Measurements from ENCODE around the gene APOA1.

Gene APOA1

GRCh38 chr11:116837231-116838091, at the start of gene APOA1:
APOA1 (minus strand) TSS chr11:116837622; CDS start chr11:116837387, 235 bp downstream.
- DNase-seq (ENCODE audit: low spot score), result no peak

- DNase-seq (ENCODE audit: low spot score), result no peak
These were observed 48.7 kb upstream of the APOA1 start for GRCh38 chr11:116885951-116886655.

- DNase-seq (ENCODE audit: low spot score), result peak; percentile 35
These were observed 45.0 kb upstream of the APOA1 start for GRCh38 chr11:116882386-116882785.

- DNase-seq (ENCODE audit: low spot score), result no peak
These were observed 43.7 kb upstream of the APOA1 start for GRCh38 chr11:116881143-116881542.

- peak; percentile 58 for DNase-seq (ENCODE audit: low spot score)
These were observed 42.6 kb upstream of the APOA1 start for GRCh38 chr11:116879800-116880625.

GRCh38 chr11:116876656-116877055, 39.2 kb upstream of the APOA1 start:
- no peak for DNase-seq (ENCODE audit: low spot score)

- no peak for DNase-seq (ENCODE audit: low spot score)
These were observed 37.8 kb upstream of the APOA1 start for GRCh38 chr11:116875194-116875593.

- no peak for DNase-seq (ENCODE audit: low spot score)
These were observed 36.8 kb upstream of the APOA1 start for GRCh38 chr11:116874251-116874650.

- no peak for DNase-seq (ENCODE audit: low spot score)
These were observed 36.0 kb upstream of the APOA1 start for GRCh38 chr11:116873381-116873780.

- DNase-seq (ENCODE audit: low spot score), result no peak
These were observed 33.8 kb upstream of the APOA1 start for GRCh38 chr11:116871248-116871647.

GRCh38 chr11:116870054-116870453, 32.6 kb upstream of the APOA1 start:
- no peak for DNase-seq (ENCODE audit: low spot score)

- DNase-seq (ENCODE audit: low spot score), result no peak
These were observed 32.2 kb upstream of the APOA1 start for GRCh38 chr11:116869610-116870009.

- DNase-seq (ENCODE audit: low spot score), result no peak
These were observed 30.6 kb upstream of the APOA1 start for GRCh38 chr11:116868066-116868465.

- DNase-seq (ENCODE audit: low spot score), result no peak
These were observed 30.2 kb upstream of the APOA1 start for GRCh38 chr11:116867619-116868018.

- no peak for DNase-seq (ENCODE audit: low spot score)
These were observed 29.5 kb upstream of the APOA1 start for GRCh38 chr11:116866804-116867455.

GRCh38 chr11:116865696-116866095, 28.3 kb upstream of the APOA1 start:
- no peak for DNase-seq (ENCODE audit: low spot score)

- no peak for DNase-seq (ENCODE audit: low spot score)
These were observed 27.1 kb upstream of the APOA1 start for GRCh38 chr11:116864531-116864930.

GRCh38 chr11:116862951-116863350, 25.5 kb upstream of the APOA1 start:
- no peak for DNase-seq (ENCODE audit: low spot score)

- no peak for DNase-seq (ENCODE audit: low spot score)
These were observed 24.8 kb upstream of the APOA1 start for GRCh38 chr11:116862185-116862584.

GRCh38 chr11:116861539-116861938, 24.1 kb upstream of the APOA1 start:
- DNase-seq (ENCODE audit: low spot score), result peak; percentile 11

GRCh38 chr11:116860303-116860702, 22.9 kb upstream of the APOA1 start:
- no peak for DNase-seq (ENCODE audit: low spot score)

GRCh38 chr11:116859175-116859574, 21.8 kb upstream of the APOA1 start:
- DNase-seq (ENCODE audit: low spot score), result no peak

All from activated CD4-positive, alpha-beta T cell treated with anti-CD3 and anti-CD28 coated beads, Interleukin-2, Interleukin-4, amounts not matched to agents 100 ng/mL and 50 ng/mL, durations not matched to agents 16 hours and 8 hours (primary cell).